NCI-H2029 treated with DMSO at 0.1 percent for 48 hours (cell line): ENCODE data around the gene PTPRD.

ENCODE experiments used
- DNase-seq: peaks from one replicate; lab custom pipeline; 2025; lab: John Stamatoyannopoulos, UW

Gene PTPRD

GRCh38 chr9:10612641-10613398, at the start of gene PTPRD:
Gene PTPRD, minus strand, starts transcription at chr9:10613002.
- no peak for DNase-seq

GRCh38 chr9:10661994-10662393, 49.2 kb upstream of the PTPRD start:
- no peak for DNase-seq

- no peak for DNase-seq
These were observed 48.6 kb upstream of the PTPRD start for GRCh38 chr9:10661376-10661775.

- no peak for DNase-seq
These were observed 38.2 kb upstream of the PTPRD start for GRCh38 chr9:10651012-10651411.

- no peak for DNase-seq
These were observed 36.3 kb upstream of the PTPRD start for GRCh38 chr9:10649076-10649475.

- no peak for DNase-seq
These were observed 21.0 kb upstream of the PTPRD start for GRCh38 chr9:10633785-10634184.

- DNase-seq = no peak
These were observed 1.5 kb upstream of the PTPRD start for GRCh38 chr9:10614196-10614800.

GRCh38 chr9:10613419-10613818, 617 bp upstream of the PTPRD start:
- no peak for DNase-seq

- DNase-seq = no peak
These were observed 7.4 kb downstream of the PTPRD start for GRCh38 chr9:10605388-10605787.

GRCh38 chr9:10604927-10605326, 7.9 kb downstream of the PTPRD start:
- no peak for DNase-seq

GRCh38 chr9:10597801-10598200, 15.0 kb downstream of the PTPRD start:
- no peak for DNase-seq

- no peak for DNase-seq
These were observed 18.3 kb downstream of the PTPRD start for GRCh38 chr9:10594482-10594881.

- DNase-seq = no peak
These were observed 26.4 kb downstream of the PTPRD start for GRCh38 chr9:10586407-10586806.

- no peak for DNase-seq
These were observed 41.1 kb downstream of the PTPRD start for GRCh38 chr9:10571699-10572098.

- DNase-seq = no peak
These were observed 46.0 kb downstream of the PTPRD start for GRCh38 chr9:10566848-10567247.

- no peak for DNase-seq
These were observed 50.0 kb downstream of the PTPRD start for GRCh38 chr9:10562581-10563343.

- DNase-seq = no peak
These were observed 64.5 kb downstream of the PTPRD start for GRCh38 chr9:10548348-10548747.

- no peak for DNase-seq
These were observed 74.7 kb downstream of the PTPRD start for GRCh38 chr9:10538073-10538472.

- DNase-seq = no peak
These were observed 78.0 kb downstream of the PTPRD start for GRCh38 chr9:10534850-10535249.

- DNase-seq = no peak
These were observed 86.8 kb downstream of the PTPRD start for GRCh38 chr9:10525972-10526371.

GRCh38 chr9:10523164-10523563, 89.6 kb downstream of the PTPRD start:
- DNase-seq = no peak

GRCh38 chr9:10512144-10512543, 100.7 kb downstream of the PTPRD start:
- DNase-seq = no peak

- DNase-seq = no peak
These were observed 123.9 kb downstream of the PTPRD start for GRCh38 chr9:10488937-10489336.
